Transverse colon (tissue), 4 donors: ENCODE data around the gene SLC4A5. TPM values are rescaled to one million over a fixed set of nuclear protein-coding genes. Genes with fewer than 3 reads are reported as not detected.
"Not testable (repeated sequence)": the region's sequence is repeated elsewhere in the genome, so short reads cannot be mapped to it uniquely, and the experiment has no call there.

Experiments used
- DNase-seq: peaks from one replicate; pipeline ENCODE4 v3.0.0-alpha.2; 2019
- H3K27ac ChIP-seq, 4 donors: fragments of 200-600 bp; sonication (generic); 2 replicates each; pipeline ENCODE4 v1.5.1; 2016 to 2018; ENCODE audit warnings: inconsistent platforms in 4 of 4
- H3K27me3 ChIP-seq: fragments of 200-600 bp; sonication (generic); 2 replicates; pipeline ENCODE4 v1.5.1; 2017; ENCODE audit warnings: inconsistent platforms
- H3K36me3 ChIP-seq, 4 donors: fragments of 200-600 bp; sonication (generic); 2 replicates each; pipeline ENCODE4 v1.5.1; 2017 to 2019; ENCODE audit warnings: inconsistent platforms in 4 of 4
- H3K4me1 ChIP-seq, 4 donors: fragments of 200-600 bp; sonication (generic); 2 replicates each; pipeline ENCODE4 v1.5.1; 2017 to 2020; ENCODE audit warnings: inconsistent platforms in 4 of 4
- H3K4me3 ChIP-seq, 4 donors: fragments of 200-600 bp; sonication (generic); 1 replicate in 1 of 4; 2 replicates in 3 of 4; pipeline versions ENCODE4 v1.5.1 to v1.6.1; 2017 to 2019; ENCODE audit warnings: inconsistent platforms in 4 of 4
- H3K9me3 ChIP-seq, 2 donors: fragments of 200-600 bp; sonication (generic); 2 replicates each; pipeline ENCODE4 v1.5.1; 2017 to 2019; ENCODE audit warnings: inconsistent platforms in 2 of 2
- EP300 ChIP-seq: sonication (generic); formaldehyde crosslinking; IDR thresholded peaks from one replicate; pipeline ENCODE4 v1.6.1; 2017; ENCODE audit warnings: antibody characterized with exemption, low read depth
- POLR2A ChIP-seq: fragments of 450-650 bp; IDR thresholded peaks from one replicate; pipeline ENCODE4 v1.6.1; 2016; ENCODE audit warnings: antibody characterized with exemption, mild to moderate bottlenecking, moderate library complexity
- POLR2AphosphoS5 ChIP-seq, 3 donors: sonication (generic); formaldehyde crosslinking; IDR thresholded peaks; one replicate each; pipeline ENCODE4 v1.6.1; 2016; ENCODE audit warnings: antibody characterized with exemption in 3 of 3
- WGBS, 2 donors: methylation state at CpG; one replicate each; pipeline ENCODE4 v1.1.5; 2018; ENCODE audit warnings: low coverage in 1 of 2; 5-methylcytosine and 5-hydroxymethylcytosine counted together
- in situ Hi-C, 4 donors: fragments of 200-750 bp; cut with MboI; loops; one replicate each; pipeline versions ENCODE4 v1.15.0 to v1.15.1; 2017; ENCODE audit warnings: low sequenced_read_pairs in 3 of 4, low pct_ligation_motif_present in 1 of 4, low pct_unique_long_range_greater_than_20kb in 1 of 4
- intact Hi-C: fragments of 100-400 bp; cut with DNase I; formaldehyde crosslinking; loops from one replicate; pipeline ENCODE4 v1.15.1; 2023; ENCODE audit warnings: low total_unique reads
- total RNA-seq, 4 donors: library from RNA; depleted of rRNA; stranded (reverse); fragments of >200 nt; gene quantifications; one replicate each; pipeline ENCODE4 v1.1.0, GENCODE V29; 2016
- TF ChIP-seq, protein P1 (sequence below), 5 experiments: fragments of 200-600 bp in 3 of 5; fragments of 450-650 bp in 2 of 5; sonication (generic) in 3 of 5; IDR thresholded peaks; 1 replicate in 2 of 5; 2 replicates in 3 of 5; pipeline ENCODE4 v1.5.1; 2016 to 2017; ENCODE audit warnings: antibody characterized with exemption in 5 of 5, inconsistent platforms in 3 of 5, mild to moderate bottlenecking in 2 of 5, moderate library complexity in 1 of 5

Gene SLC4A5
- total RNA-seq, 4 donors from 2014 or later, result 0.37 to 6.1 (median 3.5) TPM

DNA sequence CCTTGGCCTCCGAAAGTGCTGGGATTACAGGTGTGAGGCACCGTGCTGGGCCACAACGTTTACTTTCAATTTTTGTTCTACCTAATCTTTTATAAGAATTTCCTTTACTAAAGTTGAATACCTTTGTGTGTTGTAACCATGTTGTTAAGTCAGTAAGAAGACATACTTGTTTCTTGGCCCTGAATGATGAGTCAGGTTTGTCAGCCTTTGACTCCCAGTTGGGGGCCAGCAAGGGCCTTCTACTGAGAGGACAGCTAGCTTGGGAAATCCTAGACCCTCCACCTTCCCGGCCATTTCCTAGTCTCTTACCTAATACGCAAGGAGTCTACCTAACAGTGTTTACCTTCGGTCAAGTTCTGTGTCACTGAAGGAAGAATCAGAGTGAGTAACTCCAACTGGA lies 122.1 kb downstream of the SLC4A5 start:
- 91 to 92% methylated on average over 4 to 6 of the region's 6 CpGs for WGBS, 2 donors
- Histone ChIP-seq H3K4me1 (no peaks in the 10 kb centered on the region), H3K27ac (no peak overlapping the region), H3K27me3 (no peaks in the 10 kb centered on the region), H3K36me3 (peaks cover 0 to 2% (median 0%) of the 10 kb centered on the region in 4 donors), H3K4me3 (no peak overlapping the region), H3K9me3 (no peaks in the 10 kb centered on the region)
- TF ChIP-seq POLR2AphosphoS5 (IDR thresholded peaks at IDR 0.05), result no peak
- TF ChIP-seq POLR2A, result no peak
- no peak for TF ChIP-seq EP300
- TF ChIP-seq, protein P1, sequence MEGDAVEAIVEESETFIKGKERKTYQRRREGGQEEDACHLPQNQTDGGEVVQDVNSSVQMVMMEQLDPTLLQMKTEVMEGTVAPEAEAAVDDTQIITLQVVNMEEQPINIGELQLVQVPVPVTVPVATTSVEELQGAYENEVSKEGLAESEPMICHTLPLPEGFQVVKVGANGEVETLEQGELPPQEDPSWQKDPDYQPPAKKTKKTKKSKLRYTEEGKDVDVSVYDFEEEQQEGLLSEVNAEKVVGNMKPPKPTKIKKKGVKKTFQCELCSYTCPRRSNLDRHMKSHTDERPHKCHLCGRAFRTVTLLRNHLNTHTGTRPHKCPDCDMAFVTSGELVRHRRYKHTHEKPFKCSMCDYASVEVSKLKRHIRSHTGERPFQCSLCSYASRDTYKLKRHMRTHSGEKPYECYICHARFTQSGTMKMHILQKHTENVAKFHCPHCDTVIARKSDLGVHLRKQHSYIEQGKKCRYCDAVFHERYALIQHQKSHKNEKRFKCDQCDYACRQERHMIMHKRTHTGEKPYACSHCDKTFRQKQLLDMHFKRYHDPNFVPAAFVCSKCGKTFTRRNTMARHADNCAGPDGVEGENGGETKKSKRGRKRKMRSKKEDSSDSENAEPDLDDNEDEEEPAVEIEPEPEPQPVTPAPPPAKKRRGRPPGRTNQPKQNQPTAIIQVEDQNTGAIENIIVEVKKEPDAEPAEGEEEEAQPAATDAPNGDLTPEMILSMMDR (IDR thresholded peaks at IDR 0.05), result no peak
- in situ Hi-C loops (no loop called here), intact Hi-C loops (no loop called here)
- DNase-seq, result no peak

GRCh38 chr2:74219846-74220486 lies 123.2 kb downstream of the SLC4A5 start:
- intact Hi-C loops (no loop called here), in situ Hi-C loops (no loop called here)
- Histone ChIP-seq H3K36me3 (peaks cover 0 to 12% (median 0%) of the 10 kb centered on the region in 4 donors), H3K4me1 (no peaks in the 10 kb centered on the region), H3K27me3 (no peaks in the 10 kb centered on the region), H3K4me3 (no peak overlapping the region), H3K27ac (no peak overlapping the region), H3K9me3 (no peaks in the 10 kb centered on the region)
- TF ChIP-seq POLR2AphosphoS5 (IDR thresholded peaks at IDR 0.05), result no peak
- TF ChIP-seq EP300, result no peak
- TF ChIP-seq, protein P1 (IDR thresholded peaks at IDR 0.05), result no peak
- TF ChIP-seq POLR2A, result no peak
- DNase-seq, result no peak
- 93 to 100% methylated on average over 3 to 5 of the region's 5 CpGs for WGBS, 2 donors

- Histone ChIP-seq H3K4me3 (no peak overlapping the region), H3K27me3 (no peaks in the 10 kb centered on the region), H3K27ac (no peak overlapping the region), H3K4me1 (no peaks in the 10 kb centered on the region), H3K36me3 (peaks cover 0 to 23% (median 0%) of the 10 kb centered on the region in 4 donors), H3K9me3 (no peaks in the 10 kb centered on the region)
- intact Hi-C loops, result no loop called here
- in situ Hi-C loops, result no loop called here
- no peak for TF ChIP-seq POLR2A
- TF ChIP-seq, protein P1 (IDR thresholded peaks at IDR 0.05), result no peak
- no peak for TF ChIP-seq POLR2AphosphoS5 (IDR thresholded peaks at IDR 0.05)
- TF ChIP-seq EP300, result no peak
- no peak for DNase-seq
- WGBS, 2 donors, result 67 to 77% methylated on average over 2 of the region's 2 CpGs
Observed at GRCh38 chr2:74216642-74217041, 126.6 kb downstream of the SLC4A5 start.

DNA sequence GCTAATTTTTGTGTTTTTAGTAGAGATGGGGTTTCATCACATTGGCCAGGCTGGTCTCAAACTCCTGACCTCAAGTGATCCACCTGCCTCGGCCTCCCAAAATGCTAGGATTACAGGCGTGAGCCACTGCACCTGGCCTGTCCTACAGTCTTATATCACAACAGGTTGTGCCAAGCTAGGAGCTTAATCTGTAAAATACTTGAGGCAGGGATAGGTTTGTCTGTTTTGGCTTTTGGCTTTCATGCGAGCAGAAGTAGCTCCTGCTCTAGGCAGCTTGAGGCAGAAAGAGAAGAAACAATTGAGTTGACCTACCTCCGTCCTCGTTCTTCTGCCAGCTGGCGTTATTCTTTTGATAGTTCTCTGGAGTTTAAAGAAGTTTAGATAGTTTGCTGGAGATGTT lies 127.4 kb downstream of the SLC4A5 start:
- H3K27me3 ChIP-seq, intact Hi-C loops, H3K9me3 ChIP-seq, DNase-seq, H3K4me3 ChIP-seq, in situ Hi-C loops, H3K4me1 ChIP-seq, H3K27ac ChIP-seq: not testable (repeated sequence)
- WGBS, 2 donors, result 95 to 100% methylated on average over 1 to 6 of the region's 6 CpGs
- H3K36me3 ChIP-seq, result peaks cover 0 to 23% (median 2%) of the 10 kb centered on the region in 4 donors
